IPS-18c (cell line): ENCODE data around the gene NID2.

Source experiments
- H3K4me3 ChIP-seq: 2 replicates; pipeline ENCODE4 v1.7.0; 2013; ENCODE audit warnings: low read depth, mild to moderate bottlenecking, low read length, moderate library complexity; ENCODE audit not compliant: insufficient read depth
- H3K9me3 ChIP-seq: one replicate; pipeline ENCODE4 v1.6.1; 2013; ENCODE audit warnings: mild to moderate bottlenecking, low read length, moderate library complexity; ENCODE audit not compliant: control insufficient read depth, insufficient read depth

The NID2 gene

GRCh38 chr14:52086711-52087110 lies 17.9 kb upstream of the NID2 start:
- no peaks in the 10 kb centered on the region for H3K9me3 ChIP-seq

GRCh38 chr14:52082903-52083302 lies 14.0 kb upstream of the NID2 start:
- Histone ChIP-seq H3K9me3 (no peaks in the 10 kb centered on the region), H3K4me3 (no peak overlapping the region)

More at GRCh38 chr14:52086711-52087110, 17.9 kb upstream of the NID2 start:
- no peak overlapping the region for H3K4me3 ChIP-seq

GRCh38 chr14:52081964-52082363 lies 13.1 kb upstream of the NID2 start:
- Histone ChIP-seq H3K4me3 (no peak overlapping the region), H3K9me3 (no peaks in the 10 kb centered on the region)

GRCh38 chr14:52080808-52081755 lies 12.2 kb upstream of the NID2 start:
- Histone ChIP-seq H3K9me3 (no peaks in the 10 kb centered on the region), H3K4me3 (no peak overlapping the region)

- H3K9me3 ChIP-seq: no peaks in the 10 kb centered on the region
- H3K4me3 ChIP-seq: no peak overlapping the region
These were observed 11.4 kb upstream of the NID2 start for GRCh38 chr14:52080158-52080800.

- Histone ChIP-seq H3K4me3 (no peak overlapping the region), H3K9me3 (no peaks in the 10 kb centered on the region)
These were observed 10.5 kb upstream of the NID2 start for GRCh38 chr14:52079239-52079959.

GRCh38 chr14:52078721-52079120 lies 9.9 kb upstream of the NID2 start:
- no peak overlapping the region for H3K4me3 ChIP-seq
- no peaks in the 10 kb centered on the region for H3K9me3 ChIP-seq

- Histone ChIP-seq H3K9me3 (no peaks in the 10 kb centered on the region), H3K4me3 (no peak overlapping the region)
These were observed 9.3 kb upstream of the NID2 start for GRCh38 chr14:52078095-52078531.

GRCh38 chr14:52077256-52077979 lies 8.6 kb upstream of the NID2 start:
- Histone ChIP-seq H3K9me3 (no peaks in the 10 kb centered on the region), H3K4me3 (no peak overlapping the region)

GRCh38 chr14:52076334-52076733 lies 7.5 kb upstream of the NID2 start:
- Histone ChIP-seq H3K9me3 (no peaks in the 10 kb centered on the region), H3K4me3 (no peak overlapping the region)

- Histone ChIP-seq H3K4me3 (no peak overlapping the region), H3K9me3 (no peaks in the 10 kb centered on the region)
These were observed 6.5 kb upstream of the NID2 start for GRCh38 chr14:52075371-52075770.

GRCh38 chr14:52073251-52073650 lies 4.4 kb upstream of the NID2 start:
- H3K4me3 ChIP-seq: no peak overlapping the region
- H3K9me3 ChIP-seq: no peaks in the 10 kb centered on the region

GRCh38 chr14:52072266-52072780 lies 3.5 kb upstream of the NID2 start:
- Histone ChIP-seq H3K9me3 (no peaks in the 10 kb centered on the region), H3K4me3 (no peak overlapping the region)

- Histone ChIP-seq H3K9me3 (no peaks in the 10 kb centered on the region), H3K4me3 (no peak overlapping the region)
These were observed 2.8 kb upstream of the NID2 start for GRCh38 chr14:52071675-52072074.

GRCh38 chr14:52070051-52070431 lies 1.2 kb upstream of the NID2 start:
- H3K4me3 ChIP-seq: peak overlapping the region; percentile 79; the same call in 1 of the 2 replicates
- no peaks in the 10 kb centered on the region for H3K9me3 ChIP-seq

- H3K9me3 ChIP-seq: no peaks in the 10 kb centered on the region
- H3K4me3 ChIP-seq: peak overlapping the region; percentile 79
These were observed 620 bp upstream of the NID2 start for GRCh38 chr14:52069307-52070050.
